WTC11 (cell line): ENCODE measurements around the gene A1BG. TPM values are rescaled to one million over a fixed set of nuclear protein-coding genes. Genes with fewer than 3 reads are reported as not detected.

Experiments used
- ATAC-seq: fragments of 200-7000 bp; cut with Tn5 transposase; 2 replicates; pipeline ENCODE4 v1.10.0; 2021; ENCODE audit warnings: mild to moderate bottlenecking, moderate library complexity
- CTCF ChIA-PET: fragments of 300-600 bp; sonication (Branson Sonifier 250); formaldehyde crosslinking; loops from one replicate; lab custom pipeline; 2021; ENCODE audit warnings: antibody characterized with exemption; lab: Charles Lee
- POLR2A ChIA-PET: fragments of 350-600 bp; sonication (Branson Sonifier 250); formaldehyde crosslinking; loops from one replicate; lab custom pipeline; 2021; ENCODE audit warnings: antibody characterized with exemption; lab: Charles Lee
- DNase-seq: peaks from one replicate; pipeline ENCODE4 v3.0.0; 2021; ENCODE audit warnings: low spot score
- H3K27ac Mint-ChIP-seq: 2 replicates; pipeline ENCODE4 v1.8.0; 2021; ENCODE audit warnings: mixed read lengths
- H3K27me3 Mint-ChIP-seq: 2 replicates; pipeline ENCODE4 v1.8.0; 2021; ENCODE audit warnings: low read depth, mild to moderate bottlenecking, moderate library complexity, mixed read lengths
- H3K36me3 Mint-ChIP-seq: 2 replicates; pipeline ENCODE4 v1.8.0; 2021; ENCODE audit warnings: mixed read lengths
- H3K4me1 Mint-ChIP-seq: 2 replicates; pipeline ENCODE4 v1.8.0; 2022; ENCODE audit warnings: mixed read lengths
- H3K4me3 Mint-ChIP-seq: 2 replicates; pipeline ENCODE4 v1.8.0; 2021; ENCODE audit warnings: mild to moderate bottlenecking, moderate library complexity, mixed read lengths
- H3K9me3 Mint-ChIP-seq: 2 replicates; pipeline ENCODE4 v1.8.0; 2021; ENCODE audit warnings: mixed read lengths
- ELF4 ChIP-seq: sonication (generic); formaldehyde crosslinking; IDR thresholded peaks from 2 replicates; pipeline ENCODE4 v1.8.1; 2022; ENCODE audit warnings: low read depth, mild to moderate bottlenecking, moderate library complexity, missing genetic modification reagents
- ESRRA ChIP-seq: sonication (generic); formaldehyde crosslinking; IDR thresholded peaks from 2 replicates; pipeline ENCODE4 v1.8.1; 2022; ENCODE audit warnings: mild to moderate bottlenecking, missing genetic modification reagents, borderline replicate concordance
- FOXP1 ChIP-seq: sonication (generic); formaldehyde crosslinking; IDR thresholded peaks from 2 replicates; pipeline ENCODE4 v1.8.0; 2022; ENCODE audit warnings: missing genetic modification reagents, mild to moderate bottlenecking, moderate library complexity, borderline replicate concordance
- HMGA2 ChIP-seq: fragments of 250-450 bp; sonication (Bioruptor Pico); IDR thresholded peaks from 2 replicates; pipeline ENCODE4 v1.4.0; 2021; ENCODE audit warnings: mild to moderate bottlenecking, moderate library complexity
- MXD4 ChIP-seq: fragments of 250-450 bp; sonication (Bioruptor Pico); IDR thresholded peaks from 2 replicates; pipeline ENCODE4 v1.8.0; 2021; ENCODE audit warnings: mild to moderate bottlenecking, moderate library complexity, borderline replicate concordance
- OVOL2 ChIP-seq: fragments of 250-450 bp; sonication (Bioruptor Pico); IDR thresholded peaks from 2 replicates; pipeline ENCODE4 v1.9.0; 2021; ENCODE audit warnings: mild to moderate bottlenecking, borderline replicate concordance
- SMAD4 ChIP-seq: sonication (generic); formaldehyde crosslinking; IDR thresholded peaks from 2 replicates; pipeline ENCODE4 v1.8.0; 2022; ENCODE audit warnings: mild to moderate bottlenecking, missing genetic modification reagents
- ZNF121 ChIP-seq: sonication (generic); formaldehyde crosslinking; IDR thresholded peaks from 2 replicates; pipeline ENCODE4 v1.8.0; 2023; ENCODE audit warnings: missing genetic modification reagents
- ZNF317 ChIP-seq: sonication (generic); formaldehyde crosslinking; IDR thresholded peaks from 2 replicates; pipeline ENCODE4 v1.8.1; 2023; ENCODE audit warnings: low read depth, mild to moderate bottlenecking, moderate library complexity, missing genetic modification reagents, borderline replicate concordance
- ZNF396 ChIP-seq: fragments of 250-450 bp; sonication (Bioruptor Pico); IDR thresholded peaks from 2 replicates; pipeline ENCODE4 v1.8.0; 2021; ENCODE audit warnings: mild to moderate bottlenecking, moderate library complexity, borderline replicate concordance
- ZNF423 ChIP-seq: fragments of 250-450 bp; sonication (Bioruptor Pico); IDR thresholded peaks from 2 replicates; pipeline ENCODE4 v2.1.2; 2022; ENCODE audit warnings: mild to moderate bottlenecking, moderate library complexity
- ZNF671 ChIP-seq: fragments of 250-450 bp; sonication (Bioruptor Pico); IDR thresholded peaks from 2 replicates; pipeline ENCODE4 v1.8.0; 2021; ENCODE audit warnings: mild to moderate bottlenecking
- total RNA-seq: library from RNA; stranded (reverse); gene quantifications from 3 replicates; pipeline ENCODE4 v1.2.3, GENCODE V29; 2021
- TF ChIP-seq, protein P1 (sequence below): fragments of 250-450 bp; sonication (Bioruptor Pico); IDR thresholded peaks from 2 replicates; pipeline ENCODE4 v1.9.0; 2021; ENCODE audit warnings: mild to moderate bottlenecking, borderline replicate concordance
- TF ChIP-seq, protein P2 (sequence below): fragments of 250-450 bp; sonication (Bioruptor Pico); IDR thresholded peaks from 2 replicates; pipeline ENCODE4 v1.9.0; 2021; ENCODE audit warnings: mild to moderate bottlenecking
- TF ChIP-seq, protein P3 (sequence below): sonication (generic); formaldehyde crosslinking; IDR thresholded peaks from 2 replicates; pipeline ENCODE4 v1.8.0; 2023; ENCODE audit warnings: missing genetic modification reagents
- TF ChIP-seq, protein P4 (sequence below): sonication (generic); formaldehyde crosslinking; IDR thresholded peaks from 2 replicates; pipeline ENCODE4 v1.8.0; 2022; ENCODE audit warnings: mild to moderate bottlenecking, missing genetic modification reagents
- TF ChIP-seq, protein P5 (sequence below): sonication (generic); formaldehyde crosslinking; IDR thresholded peaks from 2 replicates; pipeline ENCODE4 v1.8.0; 2022; ENCODE audit warnings: mild to moderate bottlenecking, missing genetic modification reagents
- TF ChIP-seq, protein P6 (sequence below): fragments of 250-450 bp; sonication (Bioruptor Pico); conservative IDR thresholded peaks from 2 replicates; pipeline ENCODE4 v1.9.0; 2021; ENCODE audit warnings: mild to moderate bottlenecking
- TF ChIP-seq, protein P7 (sequence below): sonication (generic); formaldehyde crosslinking; IDR thresholded peaks from 2 replicates; pipeline ENCODE4 v1.8.1; 2023; ENCODE audit warnings: mild to moderate bottlenecking, missing genetic modification reagents, moderate library complexity
- TF ChIP-seq, protein P8 (sequence below): sonication (generic); formaldehyde crosslinking; IDR thresholded peaks from 2 replicates; pipeline ENCODE4 v1.8.1; 2023; ENCODE audit warnings: mild to moderate bottlenecking, missing genetic modification reagents, moderate library complexity

The A1BG gene
- total RNA-seq, 1 experiment from 2014 or later, result 24.3 TPM

DNA sequence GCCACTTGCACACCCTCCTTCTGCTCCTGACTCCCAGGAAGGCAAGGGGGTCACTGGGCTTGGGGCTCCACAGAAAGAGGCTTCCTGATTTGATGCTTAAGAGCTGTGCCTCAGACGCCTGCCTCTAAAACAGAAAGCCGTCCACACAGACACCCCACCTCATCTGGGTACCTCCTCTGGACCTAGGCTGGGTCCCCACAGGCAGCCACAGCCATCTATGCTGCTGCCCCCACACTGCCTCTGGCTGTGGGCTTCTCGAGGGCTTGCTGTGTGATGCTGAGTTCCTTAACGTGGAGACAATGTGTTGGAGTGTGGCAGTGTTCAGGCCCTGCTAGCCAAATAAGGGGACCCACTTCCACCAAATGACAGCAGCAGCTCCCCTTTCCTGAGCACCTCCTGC is 35.0 kb downstream of the A1BG start:
- TF ChIP-seq ELF4 (CRISPR knock-in tag), result no peak
- TF ChIP-seq, protein P1, sequence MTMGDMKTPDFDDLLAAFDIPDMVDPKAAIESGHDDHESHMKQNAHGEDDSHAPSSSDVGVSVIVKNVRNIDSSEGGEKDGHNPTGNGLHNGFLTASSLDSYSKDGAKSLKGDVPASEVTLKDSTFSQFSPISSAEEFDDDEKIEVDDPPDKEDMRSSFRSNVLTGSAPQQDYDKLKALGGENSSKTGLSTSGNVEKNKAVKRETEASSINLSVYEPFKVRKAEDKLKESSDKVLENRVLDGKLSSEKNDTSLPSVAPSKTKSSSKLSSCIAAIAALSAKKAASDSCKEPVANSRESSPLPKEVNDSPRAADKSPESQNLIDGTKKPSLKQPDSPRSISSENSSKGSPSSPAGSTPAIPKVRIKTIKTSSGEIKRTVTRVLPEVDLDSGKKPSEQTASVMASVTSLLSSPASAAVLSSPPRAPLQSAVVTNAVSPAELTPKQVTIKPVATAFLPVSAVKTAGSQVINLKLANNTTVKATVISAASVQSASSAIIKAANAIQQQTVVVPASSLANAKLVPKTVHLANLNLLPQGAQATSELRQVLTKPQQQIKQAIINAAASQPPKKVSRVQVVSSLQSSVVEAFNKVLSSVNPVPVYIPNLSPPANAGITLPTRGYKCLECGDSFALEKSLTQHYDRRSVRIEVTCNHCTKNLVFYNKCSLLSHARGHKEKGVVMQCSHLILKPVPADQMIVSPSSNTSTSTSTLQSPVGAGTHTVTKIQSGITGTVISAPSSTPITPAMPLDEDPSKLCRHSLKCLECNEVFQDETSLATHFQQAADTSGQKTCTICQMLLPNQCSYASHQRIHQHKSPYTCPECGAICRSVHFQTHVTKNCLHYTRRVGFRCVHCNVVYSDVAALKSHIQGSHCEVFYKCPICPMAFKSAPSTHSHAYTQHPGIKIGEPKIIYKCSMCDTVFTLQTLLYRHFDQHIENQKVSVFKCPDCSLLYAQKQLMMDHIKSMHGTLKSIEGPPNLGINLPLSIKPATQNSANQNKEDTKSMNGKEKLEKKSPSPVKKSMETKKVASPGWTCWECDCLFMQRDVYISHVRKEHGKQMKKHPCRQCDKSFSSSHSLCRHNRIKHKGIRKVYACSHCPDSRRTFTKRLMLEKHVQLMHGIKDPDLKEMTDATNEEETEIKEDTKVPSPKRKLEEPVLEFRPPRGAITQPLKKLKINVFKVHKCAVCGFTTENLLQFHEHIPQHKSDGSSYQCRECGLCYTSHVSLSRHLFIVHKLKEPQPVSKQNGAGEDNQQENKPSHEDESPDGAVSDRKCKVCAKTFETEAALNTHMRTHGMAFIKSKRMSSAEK (CRISPR knock-in tag), result no peak
- TF ChIP-seq, protein P2, sequence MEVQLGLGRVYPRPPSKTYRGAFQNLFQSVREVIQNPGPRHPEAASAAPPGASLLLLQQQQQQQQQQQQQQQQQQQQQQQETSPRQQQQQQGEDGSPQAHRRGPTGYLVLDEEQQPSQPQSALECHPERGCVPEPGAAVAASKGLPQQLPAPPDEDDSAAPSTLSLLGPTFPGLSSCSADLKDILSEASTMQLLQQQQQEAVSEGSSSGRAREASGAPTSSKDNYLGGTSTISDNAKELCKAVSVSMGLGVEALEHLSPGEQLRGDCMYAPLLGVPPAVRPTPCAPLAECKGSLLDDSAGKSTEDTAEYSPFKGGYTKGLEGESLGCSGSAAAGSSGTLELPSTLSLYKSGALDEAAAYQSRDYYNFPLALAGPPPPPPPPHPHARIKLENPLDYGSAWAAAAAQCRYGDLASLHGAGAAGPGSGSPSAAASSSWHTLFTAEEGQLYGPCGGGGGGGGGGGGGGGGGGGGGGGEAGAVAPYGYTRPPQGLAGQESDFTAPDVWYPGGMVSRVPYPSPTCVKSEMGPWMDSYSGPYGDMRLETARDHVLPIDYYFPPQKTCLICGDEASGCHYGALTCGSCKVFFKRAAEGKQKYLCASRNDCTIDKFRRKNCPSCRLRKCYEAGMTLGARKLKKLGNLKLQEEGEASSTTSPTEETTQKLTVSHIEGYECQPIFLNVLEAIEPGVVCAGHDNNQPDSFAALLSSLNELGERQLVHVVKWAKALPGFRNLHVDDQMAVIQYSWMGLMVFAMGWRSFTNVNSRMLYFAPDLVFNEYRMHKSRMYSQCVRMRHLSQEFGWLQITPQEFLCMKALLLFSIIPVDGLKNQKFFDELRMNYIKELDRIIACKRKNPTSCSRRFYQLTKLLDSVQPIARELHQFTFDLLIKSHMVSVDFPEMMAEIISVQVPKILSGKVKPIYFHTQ (CRISPR knock-in tag), result no peak
- no peak for TF ChIP-seq HMGA2
- TF ChIP-seq OVOL2, result no peak
- TF ChIP-seq, protein P3, sequence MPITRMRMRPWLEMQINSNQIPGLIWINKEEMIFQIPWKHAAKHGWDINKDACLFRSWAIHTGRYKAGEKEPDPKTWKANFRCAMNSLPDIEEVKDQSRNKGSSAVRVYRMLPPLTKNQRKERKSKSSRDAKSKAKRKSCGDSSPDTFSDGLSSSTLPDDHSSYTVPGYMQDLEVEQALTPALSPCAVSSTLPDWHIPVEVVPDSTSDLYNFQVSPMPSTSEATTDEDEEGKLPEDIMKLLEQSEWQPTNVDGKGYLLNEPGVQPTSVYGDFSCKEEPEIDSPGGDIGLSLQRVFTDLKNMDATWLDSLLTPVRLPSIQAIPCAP (CRISPR knock-in tag), result no peak
- TF ChIP-seq ZNF396 (CRISPR knock-in tag), result no peak
- TF ChIP-seq, protein P4, sequence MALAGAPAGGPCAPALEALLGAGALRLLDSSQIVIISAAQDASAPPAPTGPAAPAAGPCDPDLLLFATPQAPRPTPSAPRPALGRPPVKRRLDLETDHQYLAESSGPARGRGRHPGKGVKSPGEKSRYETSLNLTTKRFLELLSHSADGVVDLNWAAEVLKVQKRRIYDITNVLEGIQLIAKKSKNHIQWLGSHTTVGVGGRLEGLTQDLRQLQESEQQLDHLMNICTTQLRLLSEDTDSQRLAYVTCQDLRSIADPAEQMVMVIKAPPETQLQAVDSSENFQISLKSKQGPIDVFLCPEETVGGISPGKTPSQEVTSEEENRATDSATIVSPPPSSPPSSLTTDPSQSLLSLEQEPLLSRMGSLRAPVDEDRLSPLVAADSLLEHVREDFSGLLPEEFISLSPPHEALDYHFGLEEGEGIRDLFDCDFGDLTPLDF (CRISPR knock-in tag), result no peak
- no peak for TF ChIP-seq ZNF121
- TF ChIP-seq ZNF671 (CRISPR knock-in tag), result no peak
- no peak for TF ChIP-seq ZNF317 (CRISPR knock-in tag)
- TF ChIP-seq, protein P5, sequence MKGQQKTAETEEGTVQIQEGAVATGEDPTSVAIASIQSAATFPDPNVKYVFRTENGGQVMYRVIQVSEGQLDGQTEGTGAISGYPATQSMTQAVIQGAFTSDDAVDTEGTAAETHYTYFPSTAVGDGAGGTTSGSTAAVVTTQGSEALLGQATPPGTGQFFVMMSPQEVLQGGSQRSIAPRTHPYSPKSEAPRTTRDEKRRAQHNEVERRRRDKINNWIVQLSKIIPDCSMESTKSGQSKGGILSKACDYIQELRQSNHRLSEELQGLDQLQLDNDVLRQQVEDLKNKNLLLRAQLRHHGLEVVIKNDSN (CRISPR knock-in tag), result no peak
- TF ChIP-seq FOXP1, result no peak
- TF ChIP-seq MXD4 (CRISPR knock-in tag), result no peak
- TF ChIP-seq, protein P6, sequence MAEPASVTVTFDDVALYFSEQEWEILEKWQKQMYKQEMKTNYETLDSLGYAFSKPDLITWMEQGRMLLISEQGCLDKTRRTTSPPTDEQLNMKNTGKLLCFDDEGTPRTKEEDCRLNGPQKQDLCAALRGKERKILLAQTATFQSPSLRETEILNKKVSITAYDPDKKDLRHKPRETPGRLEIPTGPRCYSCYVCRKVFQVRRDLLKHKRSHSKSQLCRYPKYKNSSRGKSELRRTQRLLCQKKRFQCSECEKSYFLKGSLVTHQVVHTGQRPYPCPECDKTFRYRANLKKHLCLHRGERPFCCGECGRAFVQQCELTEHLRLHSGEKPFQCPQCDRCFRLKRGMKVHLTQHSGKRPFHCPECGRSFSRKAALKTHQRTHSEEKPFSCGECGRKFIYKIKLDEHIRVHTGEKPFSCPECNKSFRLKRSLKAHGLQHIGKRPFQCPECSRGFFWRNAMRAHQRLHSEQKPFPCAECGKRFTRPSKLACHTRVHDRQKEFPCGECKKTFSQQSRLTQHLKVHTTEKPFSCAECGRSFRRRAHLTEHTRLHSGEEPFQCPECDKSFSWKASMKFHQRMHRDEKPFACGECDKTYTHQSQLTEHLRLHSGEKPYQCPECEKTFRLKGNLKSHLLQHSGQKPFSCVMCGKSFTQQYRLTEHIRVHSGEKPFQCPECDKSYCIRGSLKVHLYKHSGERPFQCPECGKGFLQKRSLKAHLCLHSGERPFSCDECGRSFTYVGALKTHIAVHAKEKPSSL, result no peak
- TF ChIP-seq, protein P7, sequence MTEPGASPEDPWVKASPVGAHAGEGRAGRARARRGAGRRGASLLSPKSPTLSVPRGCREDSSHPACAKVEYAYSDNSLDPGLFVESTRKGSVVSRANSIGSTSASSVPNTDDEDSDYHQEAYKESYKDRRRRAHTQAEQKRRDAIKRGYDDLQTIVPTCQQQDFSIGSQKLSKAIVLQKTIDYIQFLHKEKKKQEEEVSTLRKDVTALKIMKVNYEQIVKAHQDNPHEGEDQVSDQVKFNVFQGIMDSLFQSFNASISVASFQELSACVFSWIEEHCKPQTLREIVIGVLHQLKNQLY (CRISPR knock-in tag), result no peak
- TF ChIP-seq, protein P8, sequence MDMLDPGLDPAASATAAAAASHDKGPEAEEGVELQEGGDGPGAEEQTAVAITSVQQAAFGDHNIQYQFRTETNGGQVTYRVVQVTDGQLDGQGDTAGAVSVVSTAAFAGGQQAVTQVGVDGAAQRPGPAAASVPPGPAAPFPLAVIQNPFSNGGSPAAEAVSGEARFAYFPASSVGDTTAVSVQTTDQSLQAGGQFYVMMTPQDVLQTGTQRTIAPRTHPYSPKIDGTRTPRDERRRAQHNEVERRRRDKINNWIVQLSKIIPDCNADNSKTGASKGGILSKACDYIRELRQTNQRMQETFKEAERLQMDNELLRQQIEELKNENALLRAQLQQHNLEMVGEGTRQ (CRISPR knock-in tag), result no peak
- TF ChIP-seq ZNF423 (CRISPR knock-in tag), result no peak
- no peak for TF ChIP-seq SMAD4 (CRISPR knock-in tag)
- TF ChIP-seq ESRRA, result no peak
- ATAC-seq (no peak; the same call in 1 of the 2 replicates), DNase-seq (no peak)
- Mint-ChIP-seq H3K36me3 (peaks cover 21% of the 10 kb centered on the region), H3K4me3 (no peak overlapping the region), H3K4me1 (no peaks in the 10 kb centered on the region), H3K9me3 (no peaks in the 10 kb centered on the region), H3K27me3 (no peaks in the 10 kb centered on the region), H3K27ac (no peak overlapping the region)
- CTCF ChIA-PET, result interaction anchor here (1.5 to 1.8 kb wide), 2 partner anchors 21 to 263 kb away, joined by 5 to 6 read pairs; no protein-coding TSS in a partner anchor
- POLR2A ChIA-PET, result no interaction called here
